HEK293 (cell line): ENCODE data around the gene NHS.

Experiments
- CTCF ChIA-PET: fragments of 350-600 bp; formaldehyde crosslinking; extraction: SDS; loops from one replicate; lab custom pipeline; 2021; ENCODE audit warnings: antibody characterized with exemption; lab: Yijun Ruan, JAX
- POLR2A ChIA-PET: fragments of 300-600 bp; formaldehyde crosslinking; extraction: SDS; loops from one replicate; lab custom pipeline; 2020; ENCODE audit warnings: antibody characterized with exemption, inconsistent platforms; lab: Yijun Ruan, JAX
- H3K27ac ChIP-seq: fragments of 200-500 bp; sonication (Bioruptor generic); 2 replicates; pipeline ENCODE4 v1.5.1; 2014; ENCODE audit warnings: low read depth, low read length, control low read depth, inconsistent platforms; ENCODE audit errors: extremely low read depth
- H3K36me3 ChIP-seq, 2 experiments: fragments of 200-500 bp in 1 of 2; sonication (Bioruptor generic) in 1 of 2; 1 replicate in 1 of 2; 2 replicates in 1 of 2; pipeline ENCODE4 v1.5.1; 2014 to 2017; ENCODE audit warnings: inconsistent platforms in 2 of 2, low read length in 2 of 2; ENCODE audit not compliant: control insufficient read depth in 2 of 2, insufficient read depth in 1 of 2
- H3K4me1 ChIP-seq: fragments of 200-500 bp; sonication (Bioruptor generic); 2 replicates; pipeline ENCODE4 v1.5.1; 2014; ENCODE audit warnings: mild to moderate bottlenecking, low read length, inconsistent platforms; ENCODE audit not compliant: control insufficient read depth, insufficient read depth
- H3K4me3 ChIP-seq: 2 replicates; pipeline ENCODE4 v1.5.1; 2011; ENCODE audit warnings: low read depth, mild to moderate bottlenecking, control low read depth, low read length, moderate library complexity
- H3K9me3 ChIP-seq: fragments of 200-500 bp; sonication (Bioruptor generic); 2 replicates; pipeline ENCODE4 v1.5.1; 2014; ENCODE audit warnings: low read depth, low read length, inconsistent platforms; ENCODE audit not compliant: control insufficient read depth, insufficient read depth
- GFI1B ChIP-seq: fragments of 450-650 bp; formaldehyde crosslinking; IDR thresholded peaks from 2 replicates; pipeline ENCODE4 v1.5.1; 2016; ENCODE audit warnings: missing biosample characterization, missing genetic modification characterization
- SCRT2 ChIP-seq: fragments of 450-650 bp; formaldehyde crosslinking; IDR thresholded peaks from 2 replicates; pipeline ENCODE4 v1.5.1; 2016; ENCODE audit warnings: missing biosample characterization, missing genetic modification characterization
- ZBTB8A ChIP-seq: fragments of 450-650 bp; formaldehyde crosslinking; IDR thresholded peaks from 2 replicates; pipeline ENCODE4 v1.5.1; 2016; ENCODE audit warnings: missing biosample characterization, missing genetic modification characterization
- ZFP37 ChIP-seq: fragments of 450-650 bp; formaldehyde crosslinking; IDR thresholded peaks from 2 replicates; pipeline ENCODE4 v1.5.1; 2016; ENCODE audit warnings: missing biosample characterization, missing genetic modification characterization
- ZFP69B ChIP-seq: fragments of 450-650 bp; formaldehyde crosslinking; IDR thresholded peaks from 2 replicates; pipeline ENCODE4 v1.5.1; 2016; ENCODE audit warnings: missing biosample characterization, missing genetic modification characterization
- ZNF114 ChIP-seq: fragments of 450-650 bp; formaldehyde crosslinking; IDR thresholded peaks from 2 replicates; pipeline ENCODE4 v1.5.0; 2017; ENCODE audit warnings: missing biosample characterization, missing genetic modification characterization
- ZNF121 ChIP-seq: fragments of 450-650 bp; formaldehyde crosslinking; IDR thresholded peaks from 2 replicates; pipeline ENCODE4 v1.5.1; 2016; ENCODE audit warnings: missing biosample characterization, missing genetic modification characterization
- ZNF174 ChIP-seq: fragments of 450-650 bp; formaldehyde crosslinking; IDR thresholded peaks from 2 replicates; pipeline ENCODE4 v1.5.0; 2017; ENCODE audit warnings: missing biosample characterization, mild to moderate bottlenecking, missing genetic modification characterization
- ZNF24 ChIP-seq: fragments of 450-650 bp; formaldehyde crosslinking; IDR thresholded peaks from 2 replicates; pipeline ENCODE4 v1.5.1; 2016; ENCODE audit warnings: missing biosample characterization, missing genetic modification characterization
- ZNF248 ChIP-seq: fragments of 450-650 bp; formaldehyde crosslinking; IDR thresholded peaks from 2 replicates; pipeline ENCODE4 v1.5.1; 2017; ENCODE audit warnings: missing biosample characterization, missing genetic modification characterization
- ZNF324 ChIP-seq: fragments of 450-650 bp; formaldehyde crosslinking; IDR thresholded peaks from 2 replicates; pipeline ENCODE4 v1.5.1; 2016; ENCODE audit warnings: missing biosample characterization, missing genetic modification characterization
- ZNF366 ChIP-seq: fragments of 450-650 bp; formaldehyde crosslinking; conservative IDR thresholded peaks from 2 replicates; pipeline ENCODE4 v1.5.1; 2016; ENCODE audit warnings: missing biosample characterization, missing genetic modification characterization
- ZNF423 ChIP-seq: fragments of 450-650 bp; formaldehyde crosslinking; IDR thresholded peaks from 2 replicates; pipeline ENCODE4 v1.5.1; 2016; ENCODE audit warnings: missing biosample characterization, missing genetic modification characterization
- ZNF48 ChIP-seq: fragments of 450-650 bp; formaldehyde crosslinking; IDR thresholded peaks from 2 replicates; pipeline ENCODE4 v1.5.1; 2016; ENCODE audit warnings: missing biosample characterization, missing genetic modification characterization
- ZNF549 ChIP-seq: fragments of 450-650 bp; IDR thresholded peaks from 2 replicates; pipeline ENCODE4 v1.5.1; 2018; ENCODE audit warnings: missing biosample characterization, missing genetic modification characterization, mild to moderate bottlenecking, inconsistent platforms, moderate library complexity
- ZNF585B ChIP-seq: fragments of 450-650 bp; formaldehyde crosslinking; IDR thresholded peaks from 2 replicates; pipeline ENCODE4 v1.5.1; 2016; ENCODE audit warnings: missing biosample characterization, missing genetic modification characterization
- ZNF623 ChIP-seq: fragments of 450-650 bp; formaldehyde crosslinking; IDR thresholded peaks from 2 replicates; pipeline ENCODE4 v1.5.1; 2016; ENCODE audit warnings: missing biosample characterization, missing genetic modification characterization
- TF ChIP-seq, protein P1 (sequence below): fragments of 450-650 bp; formaldehyde crosslinking; IDR thresholded peaks from 2 replicates; pipeline ENCODE4 v1.5.1; 2016; ENCODE audit warnings: missing biosample characterization, missing genetic modification characterization, borderline replicate concordance
- TF ChIP-seq, protein P2 (sequence below): IDR thresholded peaks from 2 replicates; pipeline ENCODE4 v1.6.1; 2011; ENCODE audit warnings: mild to moderate bottlenecking, low read depth, low read length, borderline replicate concordance
- TF ChIP-seq, protein P3 (sequence below): fragments of 450-650 bp; formaldehyde crosslinking; IDR thresholded peaks from 2 replicates; pipeline ENCODE4 v1.5.1; 2016; ENCODE audit warnings: missing biosample characterization, missing genetic modification characterization
- TF ChIP-seq, protein P4 (sequence below): fragments of 450-650 bp; formaldehyde crosslinking; IDR thresholded peaks from 2 replicates; pipeline ENCODE4; 2016; ENCODE audit warnings: missing biosample characterization, missing genetic modification characterization

NHS gene

DNA sequence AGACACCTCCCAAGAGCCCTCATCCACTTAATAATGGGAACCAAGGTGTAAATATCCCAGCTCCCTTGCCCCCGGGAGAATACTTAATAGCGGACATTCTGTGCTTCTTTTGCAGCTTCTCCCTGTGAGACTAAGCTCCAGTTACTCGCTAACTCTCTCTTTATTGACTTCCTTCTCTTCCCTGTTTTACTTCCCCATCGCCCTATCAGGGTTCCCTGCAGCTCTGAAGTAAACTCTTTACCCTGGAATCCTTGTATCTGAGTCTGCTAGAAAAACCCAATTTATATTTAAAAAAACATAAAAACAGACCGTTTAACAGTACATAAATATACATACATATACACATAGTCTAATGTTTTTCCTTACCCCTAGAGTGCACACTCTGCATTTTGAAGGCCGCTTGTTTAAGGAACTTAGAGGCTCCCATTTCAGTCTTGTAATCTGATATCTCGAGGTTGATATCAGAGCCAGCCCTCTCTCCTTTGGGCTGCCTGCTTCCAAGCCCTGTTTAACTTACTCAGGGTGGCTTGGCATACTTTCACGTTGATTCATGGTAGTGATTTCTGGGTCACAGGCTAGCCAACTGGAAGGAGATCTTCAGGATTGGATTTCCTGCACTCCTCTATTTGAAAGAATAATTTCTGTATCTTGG, 184.9 kb downstream of the NHS start (continued):
- TF ChIP-seq GFI1B (tag by site-specific recombination), result no peak
- TF ChIP-seq ZNF114 (tag by site-specific recombination), result no peak
- TF ChIP-seq ZFP37, result no peak
- TF ChIP-seq, protein P1, sequence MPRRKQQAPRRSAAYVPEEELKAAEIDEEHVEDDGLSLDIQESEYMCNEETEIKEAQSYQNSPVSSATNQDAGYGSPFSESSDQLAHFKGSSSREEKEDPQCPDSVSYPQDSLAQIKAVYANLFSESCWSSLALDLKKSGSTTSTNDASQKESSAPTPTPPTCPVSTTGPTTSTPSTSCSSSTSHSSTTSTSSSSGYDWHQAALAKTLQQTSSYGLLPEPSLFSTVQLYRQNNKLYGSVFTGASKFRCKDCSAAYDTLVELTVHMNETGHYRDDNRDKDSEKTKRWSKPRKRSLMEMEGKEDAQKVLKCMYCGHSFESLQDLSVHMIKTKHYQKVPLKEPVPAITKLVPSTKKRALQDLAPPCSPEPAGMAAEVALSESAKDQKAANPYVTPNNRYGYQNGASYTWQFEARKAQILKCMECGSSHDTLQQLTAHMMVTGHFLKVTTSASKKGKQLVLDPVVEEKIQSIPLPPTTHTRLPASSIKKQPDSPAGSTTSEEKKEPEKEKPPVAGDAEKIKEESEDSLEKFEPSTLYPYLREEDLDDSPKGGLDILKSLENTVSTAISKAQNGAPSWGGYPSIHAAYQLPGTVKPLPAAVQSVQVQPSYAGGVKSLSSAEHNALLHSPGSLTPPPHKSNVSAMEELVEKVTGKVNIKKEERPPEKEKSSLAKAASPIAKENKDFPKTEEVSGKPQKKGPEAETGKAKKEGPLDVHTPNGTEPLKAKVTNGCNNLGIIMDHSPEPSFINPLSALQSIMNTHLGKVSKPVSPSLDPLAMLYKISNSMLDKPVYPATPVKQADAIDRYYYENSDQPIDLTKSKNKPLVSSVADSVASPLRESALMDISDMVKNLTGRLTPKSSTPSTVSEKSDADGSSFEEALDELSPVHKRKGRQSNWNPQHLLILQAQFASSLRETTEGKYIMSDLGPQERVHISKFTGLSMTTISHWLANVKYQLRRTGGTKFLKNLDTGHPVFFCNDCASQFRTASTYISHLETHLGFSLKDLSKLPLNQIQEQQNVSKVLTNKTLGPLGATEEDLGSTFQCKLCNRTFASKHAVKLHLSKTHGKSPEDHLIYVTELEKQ (tag by site-specific recombination), result no peak
- peak; percentile 18; the same call in 1 of the 2 replicates for TF ChIP-seq ZBTB8A (tag by site-specific recombination)
- TF ChIP-seq, protein P2, sequence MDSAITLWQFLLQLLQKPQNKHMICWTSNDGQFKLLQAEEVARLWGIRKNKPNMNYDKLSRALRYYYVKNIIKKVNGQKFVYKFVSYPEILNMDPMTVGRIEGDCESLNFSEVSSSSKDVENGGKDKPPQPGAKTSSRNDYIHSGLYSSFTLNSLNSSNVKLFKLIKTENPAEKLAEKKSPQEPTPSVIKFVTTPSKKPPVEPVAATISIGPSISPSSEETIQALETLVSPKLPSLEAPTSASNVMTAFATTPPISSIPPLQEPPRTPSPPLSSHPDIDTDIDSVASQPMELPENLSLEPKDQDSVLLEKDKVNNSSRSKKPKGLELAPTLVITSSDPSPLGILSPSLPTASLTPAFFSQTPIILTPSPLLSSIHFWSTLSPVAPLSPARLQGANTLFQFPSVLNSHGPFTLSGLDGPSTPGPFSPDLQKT, result no peak
- TF ChIP-seq ZNF174 (tag by site-specific recombination), result no peak
- TF ChIP-seq ZNF623 (tag by site-specific recombination), result no peak

DNA sequence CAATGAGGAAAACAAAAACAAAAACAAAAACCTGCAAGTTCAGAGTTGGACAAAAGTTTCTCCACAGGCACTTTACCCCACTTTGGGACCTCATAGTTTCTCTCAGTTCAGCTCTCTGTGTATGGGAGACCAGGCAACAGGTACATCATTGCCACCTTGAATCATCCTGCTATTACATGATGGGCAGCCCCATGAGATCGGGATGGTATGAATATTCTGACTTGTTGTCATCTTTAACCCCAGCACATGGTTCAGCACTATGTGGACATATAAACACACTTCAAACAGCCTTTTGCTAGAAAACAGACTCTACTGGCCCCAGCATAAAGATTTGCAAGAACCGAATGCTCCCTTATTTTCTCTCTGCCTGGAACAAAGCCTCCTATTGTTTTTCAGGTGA, 185.4 kb downstream of the NHS start:
- peaks cover 14% of the 10 kb centered on the region; the same call in 1 of the 2 replicates for H3K4me1 ChIP-seq
- no peak overlapping the region for H3K27ac ChIP-seq
- no peaks in the 10 kb centered on the region for H3K36me3 ChIP-seq
- no peaks in the 10 kb centered on the region for H3K9me3 ChIP-seq
- ChIA-PET CTCF (interaction anchor here (1.0 to 1.6 kb wide), 2 partner anchors 23 to 31 kb away, joined by 4 read pairs; no protein-coding TSS in a partner anchor), POLR2A (no interaction called here)
- H3K4me3 ChIP-seq, result no peak overlapping the region
- TF ChIP-seq SCRT2 (tag by site-specific recombination) (peak; percentile 54; the same call in 1 of the 2 replicates), ZNF24 (no peak)
- TF ChIP-seq, protein P3, sequence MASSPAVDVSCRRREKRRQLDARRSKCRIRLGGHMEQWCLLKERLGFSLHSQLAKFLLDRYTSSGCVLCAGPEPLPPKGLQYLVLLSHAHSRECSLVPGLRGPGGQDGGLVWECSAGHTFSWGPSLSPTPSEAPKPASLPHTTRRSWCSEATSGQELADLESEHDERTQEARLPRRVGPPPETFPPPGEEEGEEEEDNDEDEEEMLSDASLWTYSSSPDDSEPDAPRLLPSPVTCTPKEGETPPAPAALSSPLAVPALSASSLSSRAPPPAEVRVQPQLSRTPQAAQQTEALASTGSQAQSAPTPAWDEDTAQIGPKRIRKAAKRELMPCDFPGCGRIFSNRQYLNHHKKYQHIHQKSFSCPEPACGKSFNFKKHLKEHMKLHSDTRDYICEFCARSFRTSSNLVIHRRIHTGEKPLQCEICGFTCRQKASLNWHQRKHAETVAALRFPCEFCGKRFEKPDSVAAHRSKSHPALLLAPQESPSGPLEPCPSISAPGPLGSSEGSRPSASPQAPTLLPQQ (tag by site-specific recombination), result no peak

DNA sequence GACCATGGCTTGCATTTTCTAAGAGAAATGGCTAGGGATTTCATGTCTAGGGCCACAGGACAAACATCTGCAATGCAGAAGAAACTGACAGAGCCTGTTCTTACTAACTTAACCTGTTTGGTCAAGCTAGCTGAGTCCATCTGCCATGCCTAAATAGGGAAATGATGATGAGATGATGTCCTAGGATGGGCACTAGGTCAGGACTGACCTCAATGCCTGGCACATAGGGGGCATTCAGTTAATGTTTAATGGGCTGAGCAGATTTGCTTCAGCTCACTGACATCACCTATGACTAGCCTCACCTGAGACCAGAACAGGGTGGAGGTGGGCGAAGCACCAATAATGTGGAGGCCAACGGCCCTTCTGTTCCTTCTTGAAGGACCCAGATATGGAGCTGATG, 188.1 kb downstream of the NHS start:
- TF ChIP-seq, protein P4, sequence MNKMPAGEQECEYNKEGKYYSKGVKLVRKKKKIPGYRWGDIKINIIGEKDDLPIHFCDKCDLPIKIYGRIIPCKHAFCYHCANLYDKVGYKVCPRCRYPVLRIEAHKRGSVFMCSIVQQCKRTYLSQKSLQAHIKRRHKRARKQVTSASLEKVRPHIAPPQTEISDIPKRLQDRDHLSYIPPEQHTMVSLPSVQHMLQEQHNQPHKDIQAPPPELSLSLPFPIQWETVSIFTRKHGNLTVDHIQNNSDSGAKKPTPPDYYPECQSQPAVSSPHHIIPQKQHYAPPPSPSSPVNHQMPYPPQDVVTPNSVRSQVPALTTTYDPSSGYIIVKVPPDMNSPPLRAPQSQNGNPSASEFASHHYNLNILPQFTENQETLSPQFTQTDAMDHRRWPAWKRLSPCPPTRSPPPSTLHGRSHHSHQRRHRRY, result no peak
- TF ChIP-seq ZFP69B (tag by site-specific recombination), result no peak
- no peak for TF ChIP-seq ZNF423 (tag by site-specific recombination)
- no peak for TF ChIP-seq ZNF549 (tag by site-specific recombination)
- TF ChIP-seq ZNF48 (tag by site-specific recombination), result no peak
- TF ChIP-seq ZNF324 (tag by site-specific recombination), result no peak
- TF ChIP-seq ZNF366 (tag by site-specific recombination), result no peak
- TF ChIP-seq ZNF585B, result no peak
- TF ChIP-seq ZNF248 (tag by site-specific recombination), result no peak
- no peak for TF ChIP-seq ZNF121 (tag by site-specific recombination)
- ChIA-PET CTCF (no interaction called here), POLR2A (interaction anchor here (0.8 kb wide), 1 partner anchor 27 kb away, joined by 3 read pairs; no protein-coding TSS in a partner anchor)
- Histone ChIP-seq H3K4me3 (no peak overlapping the region), H3K4me1 (peaks cover 14% of the 10 kb centered on the region; the same call in 1 of the 2 replicates), H3K27ac (no peak overlapping the region), H3K9me3 (no peaks in the 10 kb centered on the region), H3K36me3 (no peaks in the 10 kb centered on the region)
